ENCODE results near the gene YIPF7. TPM values are rescaled to one million over a fixed set of nuclear protein-coding genes. Genes with fewer than 3 reads are reported as not detected.

The YIPF7 gene
- polyA plus RNA-seq, 1 of the 3 experiments (the other 2 are of a cell fraction): not detected

GRCh38 chr4:44580231-44580630, 71.2 kb downstream of the YIPF7 start:
- H2AFZ ChIP-seq (ENCODE audit: low read depth): no peak overlapping the region
- H3F3A ChIP-seq (replicated peaks; ENCODE audit: insufficient read depth): no peaks in the 10 kb centered on the region
- H3K27ac ChIP-seq (ENCODE audit: low read depth in 2 of 2, low read length in 1 of 2): no peak overlapping the region
- H3K9ac ChIP-seq: no peak overlapping the region
- no peak overlapping the region for H3K4me3 ChIP-seq (ENCODE audit: low read depth in 2 of 2, low read length in 1 of 2)
- no peak for TF ChIP-seq CHD2 (IDR thresholded peaks at IDR 0.05; ENCODE audit: low read length, partially characterized antibody)
- TF ChIP-seq RAD21 (IDR thresholded peaks at IDR 0.05; ENCODE audit: low read length): no peak
- no peak for TF ChIP-seq ELF1 (IDR thresholded peaks at IDR 0.05)
- no peak for TF ChIP-seq MAX (IDR thresholded peaks at IDR 0.05; ENCODE audit: low read depth)
- TF ChIP-seq REST (IDR thresholded peaks at IDR 0.05; ENCODE audit: low read depth, low read length): no peak
- no peak for TF ChIP-seq TEAD4 (IDR thresholded peaks at IDR 0.05; ENCODE audit: borderline replicate concordance, insufficient read depth)
- no peak for TF ChIP-seq YY1 (IDR thresholded peaks at IDR 0.05; ENCODE audit: low read depth)
- no peak for TF ChIP-seq FOXJ3 (CRISPR knock-in tag; IDR thresholded peaks at IDR 0.05)
- TF ChIP-seq PBX3 (IDR thresholded peaks at IDR 0.05): no peak
- no peak for TF ChIP-seq TAF1 (IDR thresholded peaks at IDR 0.05; ENCODE audit: borderline replicate concordance, low read depth, low read length)
- TF ChIP-seq ZBTB33 (IDR thresholded peaks at IDR 0.05; ENCODE audit: borderline replicate concordance, low read depth): no peak
- TF ChIP-seq JUND (IDR thresholded peaks at IDR 0.05): no peak
- TF ChIP-seq CTCF (IDR thresholded peaks at IDR 0.05): no peak
- no peak for TF ChIP-seq SIN3A (IDR thresholded peaks at IDR 0.05; ENCODE audit: borderline replicate concordance, low read depth, low read length)
- TF ChIP-seq MXI1 (IDR thresholded peaks at IDR 0.05; ENCODE audit: low read depth, low read length): no peak
- no peak for TF ChIP-seq POLR2AphosphoS5 (IDR thresholded peaks at IDR 0.05; ENCODE audit: low read depth, low read length)
- TF ChIP-seq FOSL2 (IDR thresholded peaks at IDR 0.05; ENCODE audit: borderline replicate concordance, low read depth): no peak
- TF ChIP-seq EP300 (IDR thresholded peaks at IDR 0.05; ENCODE audit: borderline replicate concordance in 1 of 2, low read depth in 1 of 2, low read length in 1 of 2): no peak
- no peak for DNase-seq
- no peaks in the 10 kb centered on the region for H3K4me1 ChIP-seq (ENCODE audit: control insufficient read depth in 1 of 2, insufficient read depth in 2 of 2, low read depth in 1 of 2, low read length in 1 of 2)
- no peaks in the 10 kb centered on the region for H4K20me1 ChIP-seq (ENCODE audit: insufficient read depth)
- no peaks in the 10 kb centered on the region for H3K27me3 ChIP-seq (ENCODE audit: insufficient read depth)
- no peak overlapping the region for H3K4me2 ChIP-seq
- H3K9me3 ChIP-seq: no peaks in the 10 kb centered on the region
- ChIA-PET POLR2A (no interaction called here), CTCF (interaction anchor here (0.7 kb wide), 1 partner anchor 23 kb away, joined by 3 read pairs; no protein-coding TSS in a partner anchor)
- no peaks in the 10 kb centered on the region for H3K36me3 ChIP-seq (replicated peaks in 1 of 2; ENCODE audit: control insufficient read depth in 1 of 2, insufficient read depth in 2 of 2, low read length in 1 of 2)
- no peaks in the 10 kb centered on the region for H3K9me2 ChIP-seq
- no peaks in the 10 kb centered on the region for H3K79me2 ChIP-seq (ENCODE audit: insufficient read depth)
